ENCODE measurements around the gene EHD3.

DNA sequence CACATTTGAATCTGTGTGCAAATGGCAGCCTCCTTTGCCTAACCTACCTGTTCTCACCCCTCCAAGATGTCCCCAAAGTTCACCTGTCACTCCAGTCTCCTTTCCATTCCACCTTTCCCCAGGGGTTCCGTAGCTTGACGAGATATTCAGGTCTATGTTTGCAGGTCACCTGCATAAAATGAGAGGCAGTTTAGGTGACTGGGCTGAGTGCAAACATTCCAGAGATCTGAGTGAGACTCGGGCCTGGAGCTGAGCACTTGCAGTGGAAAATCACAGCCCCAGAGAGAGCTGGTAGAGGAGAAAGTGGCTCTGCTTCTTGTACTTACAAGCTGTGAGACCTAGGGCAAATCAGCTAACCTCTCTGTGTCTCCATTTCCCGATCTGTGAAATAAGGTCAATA lies 36.8 kb upstream of the EHD3 start:
- TF ChIP-seq, protein P1, sequence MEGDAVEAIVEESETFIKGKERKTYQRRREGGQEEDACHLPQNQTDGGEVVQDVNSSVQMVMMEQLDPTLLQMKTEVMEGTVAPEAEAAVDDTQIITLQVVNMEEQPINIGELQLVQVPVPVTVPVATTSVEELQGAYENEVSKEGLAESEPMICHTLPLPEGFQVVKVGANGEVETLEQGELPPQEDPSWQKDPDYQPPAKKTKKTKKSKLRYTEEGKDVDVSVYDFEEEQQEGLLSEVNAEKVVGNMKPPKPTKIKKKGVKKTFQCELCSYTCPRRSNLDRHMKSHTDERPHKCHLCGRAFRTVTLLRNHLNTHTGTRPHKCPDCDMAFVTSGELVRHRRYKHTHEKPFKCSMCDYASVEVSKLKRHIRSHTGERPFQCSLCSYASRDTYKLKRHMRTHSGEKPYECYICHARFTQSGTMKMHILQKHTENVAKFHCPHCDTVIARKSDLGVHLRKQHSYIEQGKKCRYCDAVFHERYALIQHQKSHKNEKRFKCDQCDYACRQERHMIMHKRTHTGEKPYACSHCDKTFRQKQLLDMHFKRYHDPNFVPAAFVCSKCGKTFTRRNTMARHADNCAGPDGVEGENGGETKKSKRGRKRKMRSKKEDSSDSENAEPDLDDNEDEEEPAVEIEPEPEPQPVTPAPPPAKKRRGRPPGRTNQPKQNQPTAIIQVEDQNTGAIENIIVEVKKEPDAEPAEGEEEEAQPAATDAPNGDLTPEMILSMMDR (IDR thresholded peaks at IDR 0.05): no peak
- no peak for TF ChIP-seq EZH2 (IDR thresholded peaks at IDR 0.05)
